MV-4-11 (cell line): Measurements from ENCODE around the gene HOXB4.

ENCODE experiments used
- DNase-seq: peaks from one replicate; lab custom pipeline; 2025; lab: John Stamatoyannopoulos, UW

HOXB4 gene

GRCh38 chr17:48577946-48578615 is at the start of gene HOXB4:
TSS of gene HOXB4 (minus strand) at chr17:48578350. CDS start at chr17:48578319, 31 bp downstream.
- DNase-seq, result peak; percentile 69

- DNase-seq, result no peak
Measured at GRCh38 chr17:48627118-48627597, 49.0 kb upstream of the HOXB4 start.

- no peak for DNase-seq
Measured at GRCh38 chr17:48626245-48627117, 48.3 kb upstream of the HOXB4 start, which contains the start of gene HOXB9. TSS of gene HOXB9 (minus strand) at chr17:48626358. CDS start at chr17:48626269, 89 bp downstream.

- no peak for DNase-seq
Measured at GRCh38 chr17:48625495-48626244, 47.5 kb upstream of the HOXB4 start.

- DNase-seq, result no peak
Measured at GRCh38 chr17:48624544-48625494, 46.7 kb upstream of the HOXB4 start.

- DNase-seq, result no peak
Measured at GRCh38 chr17:48624118-48624517, 46.0 kb upstream of the HOXB4 start.

GRCh38 chr17:48623583-48623982 is 45.4 kb upstream of the HOXB4 start:
- DNase-seq, result no peak

GRCh38 chr17:48622857-48623256 is 44.7 kb upstream of the HOXB4 start:
- DNase-seq, result no peak

- no peak for DNase-seq
Measured at GRCh38 chr17:48621410-48622392, 43.6 kb upstream of the HOXB4 start.

GRCh38 chr17:48620461-48621139 is 42.5 kb upstream of the HOXB4 start:
- no peak for DNase-seq

- DNase-seq, result no peak
Measured at GRCh38 chr17:48619826-48620449, 41.8 kb upstream of the HOXB4 start.

GRCh38 chr17:48618256-48618896 is 40.2 kb upstream of the HOXB4 start:
- DNase-seq, result peak; percentile 53

GRCh38 chr17:48617471-48618255 is 39.5 kb upstream of the HOXB4 start:
- no peak for DNase-seq

GRCh38 chr17:48616717-48617470 is 38.7 kb upstream of the HOXB4 start:
- no peak for DNase-seq

- no peak for DNase-seq
Measured at GRCh38 chr17:48615963-48616716, 38.0 kb upstream of the HOXB4 start.
